GM19372 (cell line): ENCODE data around the gene ASGR1.

Experiments used
- ATAC-seq: cut with Tn5 transposase; IDR thresholded peaks from one replicate; pipeline ENCODE4 v1.9.1; 2021; ENCODE audit warnings: mild to moderate bottlenecking, low read depth, moderate library complexity; ENCODE audit not compliant: unreplicated experiment

Gene ASGR1, protein sequence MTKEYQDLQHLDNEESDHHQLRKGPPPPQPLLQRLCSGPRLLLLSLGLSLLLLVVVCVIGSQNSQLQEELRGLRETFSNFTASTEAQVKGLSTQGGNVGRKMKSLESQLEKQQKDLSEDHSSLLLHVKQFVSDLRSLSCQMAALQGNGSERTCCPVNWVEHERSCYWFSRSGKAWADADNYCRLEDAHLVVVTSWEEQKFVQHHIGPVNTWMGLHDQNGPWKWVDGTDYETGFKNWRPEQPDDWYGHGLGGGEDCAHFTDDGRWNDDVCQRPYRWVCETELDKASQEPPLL

GRCh38 chr17:7179317-7180254, at the start of gene ASGR1:
ASGR1 (minus strand) TSS chr17:7179370; CDS start chr17:7178563, 807 bp downstream.
- ATAC-seq: no peak

GRCh38 chr17:7228920-7229319, 49.8 kb upstream of the ASGR1 start:
- no peak for ATAC-seq

GRCh38 chr17:7226721-7227710, 47.8 kb upstream of the ASGR1 start:
- ATAC-seq: no peak

GRCh38 chr17:7225711-7226331, 46.7 kb upstream of the ASGR1 start:
- no peak for ATAC-seq

DNA sequence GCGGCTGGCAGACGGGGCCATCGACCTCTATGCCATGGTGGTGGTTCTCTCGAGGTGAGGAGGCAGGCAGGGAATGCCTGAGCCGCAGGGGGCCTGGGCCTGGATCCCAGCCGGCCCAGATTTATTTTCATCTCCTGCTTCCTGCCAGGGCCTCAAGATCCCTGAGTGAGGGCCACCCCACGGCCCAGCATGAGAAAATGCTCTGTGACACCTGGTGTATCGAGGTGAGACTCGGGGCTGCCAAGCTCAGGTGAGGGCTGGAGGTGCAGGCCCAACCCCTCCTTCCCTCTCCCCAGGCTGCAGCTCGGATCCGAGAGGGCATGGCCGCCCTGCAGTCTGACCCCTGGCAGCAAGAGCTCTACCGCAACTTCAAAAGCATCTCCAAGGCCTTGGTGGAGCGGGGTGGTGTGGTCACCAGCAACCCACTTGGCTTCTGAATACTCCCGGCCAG, 45.5 kb upstream of the ASGR1 start:
- ATAC-seq: no peak

GRCh38 chr17:7224110-7224509, 44.9 kb upstream of the ASGR1 start:
- no peak for ATAC-seq

GRCh38 chr17:7223375-7223774, 44.2 kb upstream of the ASGR1 start:
- no peak for ATAC-seq

DNA sequence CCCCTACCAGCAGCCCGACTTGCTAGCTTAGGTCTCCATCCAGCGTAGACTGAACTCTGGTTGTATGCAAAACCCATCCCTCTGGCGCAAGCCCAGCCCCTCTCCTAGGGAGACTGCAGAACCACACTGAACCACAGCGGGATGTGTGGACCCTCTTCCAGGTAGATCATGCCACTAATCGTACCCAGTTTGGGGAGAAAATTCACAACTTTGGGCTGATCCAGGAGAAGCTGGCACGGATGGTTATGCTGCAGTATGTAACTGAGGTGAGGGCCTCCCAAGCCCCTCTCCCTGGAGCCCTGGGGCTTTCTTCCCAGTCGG, 43.8 kb upstream of the ASGR1 start:
- no peak for ATAC-seq

DNA sequence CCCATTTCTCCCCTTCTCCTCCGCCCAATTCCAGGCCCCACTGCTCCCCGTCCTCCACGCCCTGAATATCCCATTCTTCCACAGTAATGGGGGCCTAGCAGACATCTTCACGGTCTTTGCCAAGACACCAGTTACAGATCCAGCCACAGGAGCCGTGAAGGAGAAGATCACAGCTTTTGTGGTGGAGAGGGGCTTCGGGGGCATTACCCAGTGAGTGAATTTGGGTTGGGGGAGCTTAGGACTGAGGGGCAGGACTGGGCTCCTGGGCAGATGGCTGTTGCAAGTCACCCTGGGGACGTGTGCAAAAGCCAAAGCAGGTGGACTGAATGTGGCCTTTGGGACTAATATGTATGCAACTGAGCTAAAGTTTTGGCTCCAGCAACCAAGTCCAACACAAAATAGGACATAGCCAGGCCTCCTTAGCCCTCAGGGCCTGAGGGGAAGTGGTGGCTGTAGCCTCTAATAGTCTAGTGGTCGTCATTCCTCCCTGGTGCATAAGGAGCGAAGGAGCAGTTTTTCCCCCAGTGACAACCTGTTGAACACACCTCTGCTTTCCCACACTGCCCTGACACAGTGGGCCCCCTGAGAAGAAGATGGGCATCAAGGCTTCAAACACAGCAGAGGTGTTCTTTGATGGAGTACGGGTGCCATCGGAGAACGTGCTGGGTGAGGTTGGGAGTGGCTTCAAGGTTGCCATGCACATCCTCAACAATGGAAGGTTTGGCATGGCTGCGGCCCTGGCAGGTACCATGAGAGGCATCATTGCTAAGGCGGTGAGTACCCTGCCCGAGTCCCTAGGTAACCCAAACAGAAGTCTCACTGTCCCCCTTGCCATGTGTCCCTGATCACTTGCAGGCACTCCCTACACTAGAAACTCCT, 43.2 kb upstream of the ASGR1 start:
- ATAC-seq: no peak

- no peak for ATAC-seq
Observed at GRCh38 chr17:7221278-7222092, 42.3 kb upstream of the ASGR1 start.

DNA sequence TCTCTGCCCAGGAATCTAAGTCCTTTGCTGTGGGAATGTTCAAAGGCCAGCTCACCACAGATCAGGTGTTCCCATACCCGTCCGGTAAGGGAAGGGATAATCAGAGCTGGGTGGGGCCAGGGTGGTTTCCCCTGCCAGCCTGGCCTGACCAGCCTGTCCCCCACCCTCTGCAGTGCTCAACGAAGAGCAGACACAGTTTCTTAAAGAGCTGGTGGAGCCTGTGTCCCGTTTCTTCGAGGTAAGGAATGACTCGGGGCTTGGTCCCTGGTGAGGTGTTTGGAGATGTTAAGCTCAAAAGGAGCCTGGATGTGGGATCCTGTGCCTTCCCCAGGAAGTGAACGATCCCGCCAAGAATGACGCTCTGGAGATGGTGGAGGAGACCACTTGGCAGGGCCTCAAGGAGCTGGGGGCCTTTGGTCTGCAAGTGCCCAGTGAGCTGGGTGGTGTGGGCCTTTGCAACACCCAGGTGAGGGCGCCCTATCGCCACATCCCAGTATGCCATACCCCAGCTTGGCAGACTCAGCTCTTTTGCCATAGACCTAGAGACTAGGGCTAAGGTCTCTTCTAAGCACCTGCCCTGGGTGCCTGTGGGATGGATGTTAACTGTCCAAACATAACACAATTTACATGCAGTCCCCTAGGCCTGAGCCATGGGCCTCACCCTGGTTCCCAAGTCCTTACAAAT, 41.6 kb upstream of the ASGR1 start:
- no peak for ATAC-seq

- ATAC-seq: peak; percentile 72
Observed at GRCh38 chr17:7219812-7220592, 40.8 kb upstream of the ASGR1 start, which contains the start of the genes ACADVL and DLG4. ACADVL (plus strand) TSS chr17:7219938; CDS start chr17:7219985, 47 bp downstream. DLG4 (minus strand) TSS chr17:7219836.

GRCh38 chr17:7219229-7219811, 40.1 kb upstream of the ASGR1 start:
- no peak for ATAC-seq

GRCh38 chr17:7218758-7219157, 39.6 kb upstream of the ASGR1 start:
- no peak for ATAC-seq

- no peak for ATAC-seq
Observed at GRCh38 chr17:7218166-7218565, 39.0 kb upstream of the ASGR1 start.
